ENCODE measurements around the gene TERC. TPM values are rescaled to one million over a fixed set of nuclear protein-coding genes. Genes with fewer than 3 reads are reported as not detected.

TERC gene
- total RNA-seq, 1 donor from 2014 or later, result 0.86 TPM

DNA sequence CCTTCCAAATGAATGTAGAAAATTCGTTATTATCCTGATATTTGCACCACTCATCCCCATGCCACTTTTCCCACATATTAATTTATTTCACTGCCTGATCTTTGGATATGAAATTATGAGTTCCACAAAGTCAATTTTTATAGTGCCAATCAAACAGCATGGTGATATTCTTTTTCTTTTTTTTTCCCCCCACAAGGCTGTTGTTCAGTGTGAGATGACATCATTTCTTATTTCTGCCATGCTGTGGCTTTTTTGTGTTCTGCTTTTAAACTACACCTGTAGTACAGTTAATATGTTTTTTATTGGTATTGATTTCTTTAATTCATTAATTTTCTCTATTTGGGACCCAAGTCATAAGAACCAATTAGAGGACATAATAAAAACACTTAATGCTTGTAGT, 22.9 kb upstream of the TERC start:
- FAIRE-seq, result no peak
- Mint-ChIP-seq H3K27ac (ENCODE audit: unreplicated experiment) (no peak overlapping the region), H3K36me3 (ENCODE audit: low read depth, unreplicated experiment) (peaks cover 3% of the 10 kb centered on the region), H3K9me3 (ENCODE audit: unreplicated experiment) (no peaks in the 10 kb centered on the region), H3K4me1 (ENCODE audit: low read depth, unreplicated experiment) (peaks cover 8% of the 10 kb centered on the region), H3K4me3 (ENCODE audit: unreplicated experiment) (no peak overlapping the region), H3K27me3 (ENCODE audit: low read depth, unreplicated experiment) (no peaks in the 10 kb centered on the region)
- Histone ChIP-seq H4K20me1 (ENCODE audit: insufficient read depth, low read length) (no peaks in the 10 kb centered on the region), H3K27ac (ENCODE audit: low read depth, low read length) (no peak overlapping the region), H3K4me2 (ENCODE audit: low read length) (no peak overlapping the region), H3K4me1 (ENCODE audit: insufficient read depth, low read length) (peaks cover 7% of the 10 kb centered on the region), H2AFZ (ENCODE audit: low read depth, low read length) (no peak overlapping the region), H3K36me3 (ENCODE audit: insufficient read depth, low read length) (peaks cover 38% of the 10 kb centered on the region), H3K79me2 (ENCODE audit: insufficient read depth, low read length) (no peaks in the 10 kb centered on the region), H3K27me3 (ENCODE audit: insufficient read depth, low read length) (no peaks in the 10 kb centered on the region), H3K4me3 (ENCODE audit: insufficient read depth, low read depth, low read length) (no peak overlapping the region), H3K9me3 (ENCODE audit: insufficient read depth, low read depth, low read length) (no peaks in the 10 kb centered on the region), H3K9ac (ENCODE audit: low read length) (no peak overlapping the region)
- no peak for DNase-seq (ENCODE audit: low read depth)
- TF ChIP-seq, protein P1, sequence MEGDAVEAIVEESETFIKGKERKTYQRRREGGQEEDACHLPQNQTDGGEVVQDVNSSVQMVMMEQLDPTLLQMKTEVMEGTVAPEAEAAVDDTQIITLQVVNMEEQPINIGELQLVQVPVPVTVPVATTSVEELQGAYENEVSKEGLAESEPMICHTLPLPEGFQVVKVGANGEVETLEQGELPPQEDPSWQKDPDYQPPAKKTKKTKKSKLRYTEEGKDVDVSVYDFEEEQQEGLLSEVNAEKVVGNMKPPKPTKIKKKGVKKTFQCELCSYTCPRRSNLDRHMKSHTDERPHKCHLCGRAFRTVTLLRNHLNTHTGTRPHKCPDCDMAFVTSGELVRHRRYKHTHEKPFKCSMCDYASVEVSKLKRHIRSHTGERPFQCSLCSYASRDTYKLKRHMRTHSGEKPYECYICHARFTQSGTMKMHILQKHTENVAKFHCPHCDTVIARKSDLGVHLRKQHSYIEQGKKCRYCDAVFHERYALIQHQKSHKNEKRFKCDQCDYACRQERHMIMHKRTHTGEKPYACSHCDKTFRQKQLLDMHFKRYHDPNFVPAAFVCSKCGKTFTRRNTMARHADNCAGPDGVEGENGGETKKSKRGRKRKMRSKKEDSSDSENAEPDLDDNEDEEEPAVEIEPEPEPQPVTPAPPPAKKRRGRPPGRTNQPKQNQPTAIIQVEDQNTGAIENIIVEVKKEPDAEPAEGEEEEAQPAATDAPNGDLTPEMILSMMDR (IDR thresholded peaks at IDR 0.05; ENCODE audit: insufficient read depth, low read depth, low read length), result no peak
- no peak for TF ChIP-seq EZH2 (IDR thresholded peaks at IDR 0.05; ENCODE audit: insufficient read depth, low read length)

DNA sequence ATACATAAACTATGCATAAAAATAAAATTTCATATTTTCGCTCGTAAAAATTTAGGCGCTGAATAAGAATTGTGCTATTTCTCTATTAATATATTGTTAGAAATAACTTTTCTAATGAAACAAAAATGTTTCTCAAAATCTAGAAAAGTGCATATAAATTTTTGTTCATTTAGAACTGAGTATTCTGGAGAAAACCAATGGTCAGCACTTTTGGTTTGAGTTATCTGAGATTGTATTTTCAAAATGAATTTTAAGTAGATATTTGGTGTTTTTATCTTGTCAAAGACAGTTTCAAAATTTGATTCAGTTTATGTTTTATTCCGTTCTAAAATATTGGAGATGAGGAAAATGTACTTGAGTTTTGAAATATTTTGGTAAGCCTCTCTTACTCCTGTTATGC, 22.3 kb upstream of the TERC start:
- H3K4me3 Mint-ChIP-seq (ENCODE audit: unreplicated experiment), result no peak overlapping the region

More for the DNA sequence above, 22.3 kb upstream of the TERC start:
- H2AFZ ChIP-seq (ENCODE audit: low read depth, low read length), result no peak overlapping the region
- H3K36me3 Mint-ChIP-seq (ENCODE audit: low read depth, unreplicated experiment), result peaks cover 2% of the 10 kb centered on the region
- FAIRE-seq (no peak), DNase-seq (ENCODE audit: low read depth) (no peak)
- H3K9me3 ChIP-seq (ENCODE audit: insufficient read depth, low read depth, low read length), result no peaks in the 10 kb centered on the region
- no peak overlapping the region for H3K9ac ChIP-seq (ENCODE audit: low read length)
- peaks cover 45% of the 10 kb centered on the region for H3K36me3 ChIP-seq (ENCODE audit: insufficient read depth, low read length)
- no peak overlapping the region for H3K27ac Mint-ChIP-seq (ENCODE audit: unreplicated experiment)
- peaks cover 8% of the 10 kb centered on the region for H3K4me1 Mint-ChIP-seq (ENCODE audit: low read depth, unreplicated experiment)
- H3K27me3 Mint-ChIP-seq (ENCODE audit: low read depth, unreplicated experiment), result no peaks in the 10 kb centered on the region
- TF ChIP-seq, protein P1 (IDR thresholded peaks at IDR 0.05; ENCODE audit: insufficient read depth, low read depth, low read length), result no peak
- no peak for TF ChIP-seq EZH2 (IDR thresholded peaks at IDR 0.05; ENCODE audit: insufficient read depth, low read length)
- no peak overlapping the region for H3K4me2 ChIP-seq (ENCODE audit: low read length)
- H3K27ac ChIP-seq (ENCODE audit: low read depth, low read length), result no peak overlapping the region
- peaks cover 7% of the 10 kb centered on the region for H3K4me1 ChIP-seq (ENCODE audit: insufficient read depth, low read length)
- H4K20me1 ChIP-seq (ENCODE audit: insufficient read depth, low read length), result no peaks in the 10 kb centered on the region
- H3K9me3 Mint-ChIP-seq (ENCODE audit: unreplicated experiment), result no peaks in the 10 kb centered on the region
- no peaks in the 10 kb centered on the region for H3K79me2 ChIP-seq (ENCODE audit: insufficient read depth, low read length)
- H3K27me3 ChIP-seq (ENCODE audit: insufficient read depth, low read length), result no peaks in the 10 kb centered on the region
- H3K4me3 ChIP-seq (ENCODE audit: insufficient read depth, low read depth, low read length), result no peak overlapping the region
